Neuron (in vitro differentiated cells): ENCODE data around the gene PARD3.
"Not testable (repeated sequence)": the region's sequence is repeated elsewhere in the genome, so short reads cannot be mapped to it uniquely, and the experiment has no call there.

Experiments used
- H2AFZ ChIP-seq: one replicate; pipeline ENCODE4 v1.6.1; 2013; ENCODE audit warnings: low read depth, mild to moderate bottlenecking, inconsistent platforms, low read length, moderate library complexity
- H3K27me3 ChIP-seq: one replicate; pipeline ENCODE4 v1.6.1; 2013; ENCODE audit warnings: low read length; ENCODE audit not compliant: insufficient read depth
- H3K36me3 ChIP-seq: one replicate; pipeline ENCODE4 v1.6.1; 2013; ENCODE audit warnings: low read length; ENCODE audit not compliant: insufficient read depth
- H3K4me1 ChIP-seq: one replicate; pipeline ENCODE4 v1.6.1; 2013; ENCODE audit warnings: low read length; ENCODE audit not compliant: insufficient read depth
- H3K4me3 ChIP-seq: 2 replicates; pipeline ENCODE4 v1.5.1; 2013; ENCODE audit warnings: mild to moderate bottlenecking, low read length, moderate library complexity
- H3K9me3 ChIP-seq: one replicate; pipeline ENCODE4 v1.6.1; 2013; ENCODE audit warnings: low read length

The PARD3 gene

DNA sequence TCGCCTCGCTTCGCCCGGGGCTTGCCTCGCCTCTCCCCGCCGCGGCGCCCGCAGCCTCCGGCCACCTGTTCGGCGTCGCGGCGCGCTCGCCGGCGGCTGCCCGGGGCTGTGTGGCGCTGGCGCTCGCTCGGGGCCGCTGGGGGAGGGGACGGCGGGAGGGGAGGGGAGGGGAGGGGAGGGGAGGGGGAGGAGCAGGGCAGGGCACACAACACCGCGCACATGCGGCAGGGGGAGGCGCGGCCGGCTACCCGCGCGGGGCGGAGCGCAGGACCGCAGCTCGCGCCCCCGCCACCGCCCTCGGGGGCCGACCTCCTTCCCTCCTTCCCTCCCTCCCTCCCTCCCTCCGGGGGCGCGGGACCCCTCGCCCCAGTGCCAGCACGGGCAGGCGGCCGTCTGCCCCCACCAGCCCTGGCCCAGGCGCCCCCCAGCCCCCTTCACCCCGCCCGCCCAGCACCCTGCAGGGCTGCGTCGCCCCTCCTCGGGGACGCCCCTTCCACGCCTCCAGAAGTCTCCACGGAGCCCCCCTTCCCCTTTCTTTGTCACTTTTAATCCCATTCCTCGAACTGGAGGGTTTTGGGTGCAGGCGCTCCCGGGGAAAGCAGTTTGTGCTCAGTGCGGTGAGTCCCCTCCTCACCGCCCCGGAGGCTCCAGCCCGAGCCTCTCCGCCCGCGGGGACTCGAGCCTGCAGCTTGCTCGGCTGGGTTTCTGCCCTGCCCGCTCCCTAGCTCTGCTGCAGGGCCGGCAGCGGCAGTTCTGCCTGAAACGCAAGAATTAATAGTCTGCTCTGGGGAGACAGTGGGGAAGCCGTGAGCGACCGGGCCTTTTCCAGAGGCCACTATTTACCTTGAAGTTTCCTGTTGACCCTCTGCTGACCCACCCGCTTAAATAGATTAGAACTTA lies at the start of gene PARD3:
Gene PARD3 (minus strand): TSS at position 112 of the 900 bp plus-strand sequence. CDS start 301 bp downstream, outside the sequence.
- Histone ChIP-seq H3K4me1 (peaks cover 45% of the 10 kb centered on the region), H3K27me3 (no peaks in the 10 kb centered on the region), H3K36me3 (no peaks in the 10 kb centered on the region), H3K4me3 (peak within 1 kb of the TSS; percentile 96), H2AFZ (peak within 1 kb of the TSS; percentile 77), H3K9me3 (no peaks in the 10 kb centered on the region)

DNA sequence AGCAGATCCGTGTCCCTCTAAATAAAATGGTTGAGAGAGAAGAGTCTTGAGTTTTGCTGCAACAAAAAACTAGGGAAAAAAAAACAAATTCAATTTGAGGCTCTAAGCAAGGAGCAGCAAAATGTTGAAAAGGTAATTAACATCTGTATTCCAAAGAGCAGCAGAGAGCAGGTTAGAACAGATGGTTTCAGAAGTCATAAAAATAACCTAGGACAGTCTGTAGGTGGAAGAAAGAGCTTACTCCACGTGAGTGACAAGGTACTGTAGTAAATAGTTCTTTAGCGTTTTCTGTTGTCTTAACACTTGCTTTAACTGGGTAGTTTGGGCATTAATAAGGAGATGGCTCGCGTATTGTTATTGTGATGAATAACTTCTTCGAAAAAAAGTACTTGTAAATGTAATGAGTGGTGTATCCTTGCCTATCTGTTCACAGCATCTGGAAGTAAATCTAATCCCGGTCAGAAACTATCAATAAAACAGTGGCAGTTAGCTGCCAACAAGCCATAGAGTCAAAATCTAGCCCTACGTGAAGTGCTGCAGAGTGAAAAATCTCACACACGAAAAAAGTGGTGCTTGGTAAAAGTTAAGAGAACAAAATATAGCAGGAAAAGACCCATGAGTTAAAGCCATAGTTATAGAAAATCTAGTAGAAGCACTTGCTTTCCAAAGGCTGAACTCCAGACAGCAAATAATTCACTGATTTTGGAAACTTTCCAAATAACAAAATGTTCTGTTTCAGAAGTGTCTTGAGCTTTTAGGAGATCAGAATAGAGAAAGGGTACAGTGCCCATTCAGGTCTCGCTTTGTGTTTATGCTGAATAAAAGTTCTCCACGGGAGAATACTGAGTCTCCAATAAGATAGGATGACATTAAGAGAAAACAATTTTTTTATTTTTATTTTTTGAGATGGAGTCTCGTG lies 49.3 kb upstream of the PARD3 start:
- H3K27me3 ChIP-seq: no peaks in the 10 kb centered on the region
- peaks cover 4% of the 10 kb centered on the region for H3K4me1 ChIP-seq
- no peaks in the 10 kb centered on the region for H3K36me3 ChIP-seq
- no peak overlapping the region for H2AFZ ChIP-seq
- no peak overlapping the region for H3K4me3 ChIP-seq
- no peaks in the 10 kb centered on the region for H3K9me3 ChIP-seq

DNA sequence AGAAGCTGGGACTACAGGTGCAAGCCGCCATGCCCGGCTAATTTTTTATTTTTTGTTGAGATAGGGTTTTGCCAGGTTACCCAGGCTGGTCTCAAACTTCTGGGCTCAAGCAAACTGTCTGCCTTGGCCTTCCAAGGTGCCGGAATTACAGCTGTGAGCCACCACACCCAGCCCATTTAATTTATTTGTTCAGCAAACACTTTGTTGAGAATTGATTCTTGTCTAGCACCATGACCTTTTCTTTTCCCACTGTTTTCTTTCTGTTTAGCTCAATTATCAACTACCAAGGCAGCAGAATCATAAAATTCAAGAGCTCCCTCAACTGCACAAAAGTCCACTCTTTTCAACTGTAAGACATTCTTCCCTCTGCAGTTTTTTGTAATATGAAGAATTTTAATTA lies 47.8 kb upstream of the PARD3 start:
- Histone ChIP-seq H3K4me3 (no peak overlapping the region), H2AFZ (no peak overlapping the region), H3K36me3 (no peaks in the 10 kb centered on the region), H3K27me3 (no peaks in the 10 kb centered on the region), H3K4me1 (peaks cover 8% of the 10 kb centered on the region), H3K9me3 (no peaks in the 10 kb centered on the region)

DNA sequence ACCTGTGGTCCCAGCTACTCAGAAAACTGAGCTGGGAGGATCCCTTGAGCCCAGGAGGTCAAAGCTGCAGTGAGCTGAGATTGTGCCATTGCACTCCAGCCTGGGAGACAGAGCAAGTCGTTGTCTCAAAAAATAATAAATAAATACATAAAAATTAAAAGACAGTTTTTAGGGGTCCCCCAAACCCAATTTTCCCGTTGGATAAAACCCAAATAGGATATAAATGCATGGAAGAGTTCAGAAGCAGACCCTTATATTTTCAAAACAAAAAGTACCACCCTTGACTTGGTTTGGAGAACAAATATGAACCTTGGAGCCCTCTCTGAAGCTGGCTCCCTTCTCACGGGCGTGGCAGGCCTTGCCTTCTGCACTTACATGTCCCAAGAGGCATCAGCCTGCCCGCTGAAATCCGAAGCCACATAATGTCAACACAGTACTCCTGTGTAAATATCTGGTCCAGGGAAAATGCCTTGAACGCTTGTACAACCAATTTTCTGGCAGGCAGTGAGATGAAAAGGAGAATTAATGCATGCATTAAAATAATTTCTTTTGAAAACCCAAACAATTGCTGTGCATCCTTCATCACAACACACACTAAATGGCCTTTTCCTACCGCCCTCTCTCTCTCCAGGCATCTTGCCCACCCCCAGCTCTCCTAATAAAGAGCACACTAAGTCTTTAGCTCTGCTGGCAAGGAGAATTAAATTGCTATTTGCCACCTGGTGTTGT lies 46.4 kb upstream of the PARD3 start:
- Histone ChIP-seq H3K9me3 (no peaks in the 10 kb centered on the region), H3K4me1 (peaks cover 9% of the 10 kb centered on the region), H3K4me3 (no peak overlapping the region), H2AFZ (no peak overlapping the region), H3K27me3 (no peaks in the 10 kb centered on the region), H3K36me3 (no peaks in the 10 kb centered on the region)

DNA sequence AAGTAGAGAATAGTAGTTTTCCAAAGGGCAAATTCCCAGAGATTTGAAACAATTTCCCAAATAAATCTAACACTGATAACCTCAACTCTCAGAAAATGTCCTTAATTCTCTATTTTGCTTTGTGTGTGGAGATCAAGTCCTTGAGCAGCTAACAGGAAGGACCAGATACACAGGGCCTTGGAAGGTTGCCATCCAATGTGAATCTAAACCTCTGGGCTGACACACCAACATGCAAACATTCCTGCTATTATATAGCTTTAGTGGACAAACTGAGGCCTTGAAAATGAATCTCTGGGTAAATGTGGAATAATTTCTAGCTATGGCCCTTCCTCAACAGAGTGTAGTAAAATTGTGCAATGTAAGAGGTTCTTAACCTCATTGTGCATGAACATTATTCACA lies 44.1 kb upstream of the PARD3 start:
- H3K4me3 ChIP-seq: no peak overlapping the region
- H3K9me3 ChIP-seq: no peaks in the 10 kb centered on the region
- no peaks in the 10 kb centered on the region for H3K36me3 ChIP-seq
- H3K27me3 ChIP-seq: no peaks in the 10 kb centered on the region
- H2AFZ ChIP-seq: no peak overlapping the region
- H3K4me1 ChIP-seq: peaks cover 9% of the 10 kb centered on the region

DNA sequence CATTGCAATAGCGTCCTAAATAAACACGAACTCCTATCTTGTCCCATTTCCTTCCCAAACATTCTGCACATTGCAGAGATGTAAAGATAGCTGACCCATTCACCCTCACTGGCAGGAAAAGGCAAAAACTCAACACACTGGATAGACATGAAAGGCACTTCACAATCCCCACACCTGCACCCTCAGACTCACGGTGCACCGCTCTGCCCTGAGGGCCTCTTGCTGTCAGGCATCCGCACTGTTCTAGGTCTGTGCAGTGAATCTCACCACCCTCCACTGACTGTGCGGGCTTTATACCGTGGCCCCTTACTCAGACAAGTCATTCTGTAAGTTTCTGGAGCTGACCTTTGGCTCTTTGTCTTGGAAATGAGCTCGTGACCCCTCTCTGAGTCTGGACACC lies 42.9 kb upstream of the PARD3 start:
- Histone ChIP-seq H3K36me3 (no peaks in the 10 kb centered on the region), H3K27me3 (no peaks in the 10 kb centered on the region), H3K4me3 (no peak overlapping the region), H2AFZ (no peak overlapping the region), H3K4me1 (peaks cover 9% of the 10 kb centered on the region), H3K9me3 (no peaks in the 10 kb centered on the region)

DNA sequence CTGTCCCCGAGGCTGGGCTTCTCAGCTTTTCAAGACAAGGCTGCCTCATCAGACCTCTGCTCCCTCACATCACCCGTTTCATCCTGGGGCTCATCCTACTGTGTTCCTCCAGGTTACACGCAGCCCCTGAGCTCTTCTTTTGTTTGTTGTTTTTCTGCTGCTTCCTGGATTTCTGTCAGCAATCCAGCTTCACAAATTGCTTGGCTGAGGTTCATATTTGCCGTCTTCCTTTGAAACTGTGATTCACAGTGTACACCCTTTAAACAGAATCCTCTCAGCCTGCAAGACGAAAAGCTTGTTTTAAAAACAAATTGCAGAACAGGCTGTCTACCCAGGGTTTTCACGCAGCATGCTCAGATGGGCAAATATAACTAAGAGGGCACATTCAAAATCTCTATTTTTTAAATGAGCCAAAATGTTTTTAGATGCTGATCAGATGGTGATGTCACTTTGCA lies 39.1 kb upstream of the PARD3 start:
- H3K4me3 ChIP-seq: no peak overlapping the region
- no peaks in the 10 kb centered on the region for H3K27me3 ChIP-seq
- peaks cover 6% of the 10 kb centered on the region for H3K4me1 ChIP-seq
- no peaks in the 10 kb centered on the region for H3K36me3 ChIP-seq
- no peaks in the 10 kb centered on the region for H3K9me3 ChIP-seq
- peak overlapping the region; percentile 77 for H2AFZ ChIP-seq

DNA sequence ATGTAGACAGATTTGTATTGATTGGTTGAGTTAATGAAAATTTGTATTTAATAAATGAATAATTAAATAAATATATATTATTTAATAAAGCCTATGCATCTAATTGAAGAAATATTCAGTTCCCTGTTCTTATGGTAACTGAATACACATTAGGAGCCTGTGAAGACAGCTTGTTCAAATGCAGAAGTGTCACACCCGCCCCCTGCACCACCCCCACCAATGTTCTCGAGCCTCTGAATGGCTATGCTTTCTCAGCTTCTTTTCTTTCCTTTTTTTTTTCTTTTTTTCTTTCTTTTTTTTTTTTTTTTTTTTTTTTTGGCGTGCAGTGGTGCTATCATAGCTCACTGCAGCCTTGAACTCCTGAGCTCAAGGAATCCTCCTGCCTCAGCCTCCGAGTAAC lies 38.3 kb upstream of the PARD3 start:
- Histone ChIP-seq H3K27me3 (no peaks in the 10 kb centered on the region), H3K9me3 (no peaks in the 10 kb centered on the region), H3K4me3 (no peak overlapping the region), H2AFZ (no peak overlapping the region), H3K36me3 (no peaks in the 10 kb centered on the region), H3K4me1 (peaks cover 6% of the 10 kb centered on the region)

DNA sequence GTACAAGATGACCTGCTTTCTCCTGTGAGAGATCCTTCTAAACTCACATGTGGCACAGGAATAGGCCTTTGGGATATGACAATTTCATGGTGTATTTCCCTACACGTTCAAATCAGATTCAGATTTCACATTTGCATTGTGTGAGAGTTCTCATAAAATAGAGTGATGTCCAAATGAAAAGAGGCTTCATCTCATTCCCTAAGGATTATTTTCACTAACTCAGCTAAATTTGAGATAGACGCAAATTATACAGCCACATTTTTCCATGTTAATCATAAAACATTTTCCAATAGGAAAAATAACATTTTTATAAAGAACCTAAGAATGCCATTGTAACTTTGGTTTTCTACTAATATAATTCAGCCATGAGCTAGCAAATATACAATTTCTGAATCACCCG lies 35.5 kb upstream of the PARD3 start:
- no peak overlapping the region for H2AFZ ChIP-seq
- H3K36me3 ChIP-seq: no peaks in the 10 kb centered on the region
- H3K9me3 ChIP-seq: no peaks in the 10 kb centered on the region
- no peaks in the 10 kb centered on the region for H3K27me3 ChIP-seq
- H3K4me1 ChIP-seq: no peaks in the 10 kb centered on the region
- H3K4me3 ChIP-seq: no peak overlapping the region

DNA sequence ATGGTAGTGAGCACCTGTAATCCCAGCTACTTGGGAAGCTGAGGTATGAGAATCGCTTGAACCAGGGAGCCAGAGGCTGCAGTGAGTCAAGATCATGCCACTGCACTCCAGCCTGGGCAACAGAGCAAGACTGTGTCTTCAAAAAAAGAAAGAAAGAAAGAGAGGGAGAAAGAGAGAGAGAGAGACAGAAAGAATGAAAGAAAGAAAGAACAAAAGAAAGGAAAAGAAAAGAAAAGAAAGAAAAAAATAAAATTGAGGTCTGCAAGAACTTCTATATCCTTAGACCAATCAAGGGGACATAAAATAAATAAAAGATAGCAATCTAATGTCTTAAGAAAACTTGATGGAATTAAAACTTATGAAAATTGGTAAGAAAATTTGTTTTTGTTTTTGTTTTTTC lies 34.9 kb upstream of the PARD3 start:
- Histone ChIP-seq H3K36me3 (no peaks in the 10 kb centered on the region), H3K4me1 (no peaks in the 10 kb centered on the region), H3K9me3 (no peaks in the 10 kb centered on the region), H3K27me3 (no peaks in the 10 kb centered on the region), H3K4me3 (no peak overlapping the region), H2AFZ (no peak overlapping the region)

DNA sequence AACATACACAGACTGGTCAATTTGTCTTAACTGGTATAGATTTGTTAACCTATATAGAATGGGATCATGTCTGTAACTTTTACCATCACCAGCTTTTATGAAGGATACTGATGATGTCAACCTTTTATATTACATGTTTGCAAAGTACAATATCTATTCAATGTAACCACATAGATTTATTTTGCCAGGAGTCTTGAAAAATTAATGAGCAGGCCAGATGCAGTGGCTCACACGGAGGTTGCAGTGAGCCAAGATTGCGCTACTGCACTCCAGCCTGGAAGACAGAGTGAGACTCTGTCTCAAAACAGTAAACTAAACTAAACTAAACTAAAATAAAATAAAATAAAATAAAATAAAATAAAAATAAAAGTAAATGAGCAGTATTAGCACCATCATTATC lies 30.0 kb upstream of the PARD3 start:
- Histone ChIP-seq H3K9me3 (no peaks in the 10 kb centered on the region), H3K4me1 (no peaks in the 10 kb centered on the region), H3K4me3 (no peak overlapping the region), H3K27me3 (no peaks in the 10 kb centered on the region), H3K36me3 (no peaks in the 10 kb centered on the region), H2AFZ (no peak overlapping the region)

DNA sequence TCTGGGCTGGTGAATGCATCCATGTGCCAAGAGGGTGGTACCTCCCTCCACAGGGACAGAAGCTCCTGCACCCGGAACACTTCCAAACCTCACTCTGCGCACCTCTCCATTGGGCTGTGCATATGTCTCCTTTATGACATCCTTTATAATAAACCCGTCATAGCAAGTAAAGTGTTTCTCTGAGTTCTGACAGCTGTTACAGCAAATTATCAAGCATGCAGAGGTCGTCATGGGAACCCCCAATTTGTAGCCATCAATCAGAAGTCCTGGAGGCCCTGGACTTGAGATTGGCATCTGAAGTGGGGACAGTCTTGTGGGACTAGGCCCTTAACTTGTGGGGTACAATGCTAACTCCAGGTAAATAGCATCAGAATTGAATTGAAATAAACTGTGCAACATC lies 29.4 kb upstream of the PARD3 start:
- H3K4me1 ChIP-seq: no peaks in the 10 kb centered on the region
- H3K9me3 ChIP-seq: no peaks in the 10 kb centered on the region
- no peaks in the 10 kb centered on the region for H3K27me3 ChIP-seq
- H2AFZ ChIP-seq: no peak overlapping the region
- H3K36me3 ChIP-seq: no peaks in the 10 kb centered on the region
- H3K4me3 ChIP-seq: no peak overlapping the region

DNA sequence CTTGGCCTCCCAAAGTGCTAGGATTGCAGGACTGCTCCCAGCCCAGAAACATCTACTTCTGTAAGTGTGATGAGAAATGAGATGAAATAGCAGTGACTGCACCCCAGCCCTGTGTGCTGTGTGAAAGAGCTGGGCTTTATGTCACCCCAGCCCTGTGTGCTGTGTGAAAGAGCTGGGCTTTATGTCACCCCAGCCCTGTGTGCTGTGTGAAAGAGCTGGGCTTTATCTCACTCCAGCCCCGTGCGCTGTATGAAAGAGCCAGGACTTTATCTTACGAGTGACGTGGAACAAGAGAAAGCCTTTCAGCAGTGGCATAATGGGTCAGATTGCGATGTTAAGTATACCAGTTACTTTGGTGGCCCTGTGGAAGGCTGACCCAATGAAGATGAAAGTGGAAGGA lies 28.4 kb upstream of the PARD3 start:
- H3K4me3 ChIP-seq, H3K4me1 ChIP-seq, H3K9me3 ChIP-seq, H3K36me3 ChIP-seq, H2AFZ ChIP-seq, H3K27me3 ChIP-seq: not testable (repeated sequence)
